GM12874 (cell line): Measurements from ENCODE around the gene PLCB4.

Experiments
- TF ChIP-seq, protein P1 (sequence below): IDR thresholded peaks from 2 replicates; pipeline ENCODE4 v1.5.1; 2011; ENCODE audit warnings: low read depth, mild to moderate bottlenecking, control low read depth, low read length, moderate library complexity; ENCODE audit not compliant: insufficient read depth

The PLCB4 gene

DNA sequence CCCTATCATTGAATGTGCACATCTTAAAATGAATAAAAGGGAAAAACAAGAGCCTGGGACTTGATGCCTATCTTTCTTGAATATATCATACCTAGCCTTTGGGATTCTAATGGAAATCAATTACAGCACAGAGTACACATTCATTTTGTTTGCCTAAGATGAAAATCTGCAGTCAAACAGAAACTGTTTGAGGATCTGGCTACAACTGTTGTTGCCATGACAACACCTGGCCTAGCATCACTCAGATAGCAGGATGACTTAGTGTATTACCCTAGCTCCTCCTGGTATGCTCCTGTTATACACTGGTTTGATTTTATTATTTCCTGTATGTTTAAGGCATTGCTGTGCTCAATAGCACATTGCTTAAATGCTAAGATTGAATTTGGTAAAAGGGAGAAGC lies 374.0 kb downstream of the PLCB4 start:
- TF ChIP-seq, protein P1, sequence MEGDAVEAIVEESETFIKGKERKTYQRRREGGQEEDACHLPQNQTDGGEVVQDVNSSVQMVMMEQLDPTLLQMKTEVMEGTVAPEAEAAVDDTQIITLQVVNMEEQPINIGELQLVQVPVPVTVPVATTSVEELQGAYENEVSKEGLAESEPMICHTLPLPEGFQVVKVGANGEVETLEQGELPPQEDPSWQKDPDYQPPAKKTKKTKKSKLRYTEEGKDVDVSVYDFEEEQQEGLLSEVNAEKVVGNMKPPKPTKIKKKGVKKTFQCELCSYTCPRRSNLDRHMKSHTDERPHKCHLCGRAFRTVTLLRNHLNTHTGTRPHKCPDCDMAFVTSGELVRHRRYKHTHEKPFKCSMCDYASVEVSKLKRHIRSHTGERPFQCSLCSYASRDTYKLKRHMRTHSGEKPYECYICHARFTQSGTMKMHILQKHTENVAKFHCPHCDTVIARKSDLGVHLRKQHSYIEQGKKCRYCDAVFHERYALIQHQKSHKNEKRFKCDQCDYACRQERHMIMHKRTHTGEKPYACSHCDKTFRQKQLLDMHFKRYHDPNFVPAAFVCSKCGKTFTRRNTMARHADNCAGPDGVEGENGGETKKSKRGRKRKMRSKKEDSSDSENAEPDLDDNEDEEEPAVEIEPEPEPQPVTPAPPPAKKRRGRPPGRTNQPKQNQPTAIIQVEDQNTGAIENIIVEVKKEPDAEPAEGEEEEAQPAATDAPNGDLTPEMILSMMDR = no peak

DNA sequence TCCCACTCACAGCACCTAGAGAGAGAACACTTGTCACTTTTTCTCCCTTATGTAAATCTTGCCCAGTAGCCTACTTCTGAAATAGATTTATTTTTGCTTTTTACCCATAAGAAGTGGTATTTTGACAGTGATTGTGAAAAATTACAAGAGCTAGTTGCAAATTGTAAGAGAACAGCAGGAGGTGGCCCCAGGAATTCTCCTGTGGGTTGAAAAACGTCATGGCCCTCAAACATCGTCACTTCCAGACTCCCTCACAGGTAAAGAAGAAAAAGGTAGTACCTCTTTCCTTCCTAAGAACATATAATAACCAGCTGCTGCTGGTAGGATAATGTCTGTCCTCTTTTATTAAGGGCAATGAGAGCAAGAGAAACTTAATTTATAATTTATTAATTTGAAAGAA lies 376.0 kb downstream of the PLCB4 start:
- TF ChIP-seq, protein P1 = no peak

DNA sequence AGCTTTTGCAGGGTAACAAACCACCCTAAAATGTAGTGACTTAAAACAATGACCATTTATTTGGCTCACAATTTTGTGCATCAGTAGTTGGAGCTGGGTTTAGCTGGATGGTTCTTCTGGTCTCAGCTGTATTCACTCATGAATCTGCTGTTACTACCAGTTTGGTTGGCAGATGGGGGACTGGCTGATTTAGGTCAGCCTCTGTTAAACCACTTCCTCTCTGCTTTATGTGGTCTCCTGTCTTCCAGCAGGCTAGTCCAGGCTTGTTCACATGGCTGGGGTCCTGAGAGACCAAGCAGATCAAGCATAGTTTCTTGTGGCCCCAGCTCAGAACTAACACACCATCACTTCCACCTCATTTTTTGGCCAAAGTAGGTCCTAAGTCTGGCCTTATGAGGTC lies 378.3 kb downstream of the PLCB4 start:
- TF ChIP-seq, protein P1 = no peak

DNA sequence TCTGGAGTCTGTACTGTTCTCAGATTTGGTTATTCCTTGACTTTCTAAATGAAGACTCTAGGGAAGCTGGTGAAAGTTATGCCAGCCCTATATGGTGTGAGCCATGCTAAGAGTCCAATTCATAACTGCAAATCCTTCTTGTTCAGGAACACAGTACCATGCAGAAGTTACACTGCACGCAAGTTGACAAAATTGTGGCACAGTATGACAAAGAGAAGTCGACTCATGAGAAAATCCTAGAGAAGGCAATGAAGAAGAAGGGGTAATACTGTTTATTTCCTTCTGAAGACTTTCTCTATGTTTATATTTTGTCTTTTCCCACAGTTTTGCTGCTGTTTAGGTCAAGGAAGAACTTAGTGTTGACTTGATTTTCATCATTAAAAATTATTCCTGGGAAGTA lies 384.3 kb downstream of the PLCB4 start:
- TF ChIP-seq, protein P1 = no peak

DNA sequence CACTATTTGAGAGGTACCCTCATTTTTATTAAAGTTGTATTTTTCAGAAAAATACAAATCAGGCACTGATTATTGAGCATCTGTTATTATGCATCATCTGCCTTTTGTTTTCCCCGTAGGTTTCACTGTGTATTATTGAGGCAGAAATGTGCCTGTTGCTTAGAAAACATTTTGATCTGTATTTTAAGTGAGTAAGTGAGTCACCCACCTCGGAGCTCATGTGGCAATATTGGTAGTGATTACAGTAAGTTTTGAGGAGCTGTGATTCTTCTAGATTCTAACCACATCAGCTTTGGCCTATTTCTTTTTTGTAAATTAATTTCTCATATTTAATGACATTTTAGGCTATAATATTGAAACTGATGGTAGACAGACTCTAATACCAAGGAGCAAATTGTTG lies 385.9 kb downstream of the PLCB4 start:
- TF ChIP-seq, protein P1 = no peak

DNA sequence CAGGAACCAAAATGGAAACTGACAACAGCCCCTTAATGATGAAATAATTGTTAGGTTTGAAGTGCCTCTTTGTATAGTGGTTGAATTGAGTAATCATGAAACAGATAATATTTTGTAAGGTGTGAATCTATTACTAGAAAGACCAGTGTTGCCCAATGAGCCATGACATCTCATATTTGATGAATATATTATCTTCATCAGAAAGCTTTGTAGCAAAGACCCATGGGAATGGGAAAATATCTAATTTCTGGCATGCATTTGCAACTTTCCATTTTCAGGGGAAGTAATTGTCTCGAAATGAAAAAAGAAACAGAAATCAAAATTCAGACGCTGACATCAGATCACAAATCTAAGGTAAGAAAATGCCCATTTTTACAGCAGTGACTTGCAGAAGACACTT lies 388.2 kb downstream of the PLCB4 start:
- TF ChIP-seq, protein P1 = no peak

DNA sequence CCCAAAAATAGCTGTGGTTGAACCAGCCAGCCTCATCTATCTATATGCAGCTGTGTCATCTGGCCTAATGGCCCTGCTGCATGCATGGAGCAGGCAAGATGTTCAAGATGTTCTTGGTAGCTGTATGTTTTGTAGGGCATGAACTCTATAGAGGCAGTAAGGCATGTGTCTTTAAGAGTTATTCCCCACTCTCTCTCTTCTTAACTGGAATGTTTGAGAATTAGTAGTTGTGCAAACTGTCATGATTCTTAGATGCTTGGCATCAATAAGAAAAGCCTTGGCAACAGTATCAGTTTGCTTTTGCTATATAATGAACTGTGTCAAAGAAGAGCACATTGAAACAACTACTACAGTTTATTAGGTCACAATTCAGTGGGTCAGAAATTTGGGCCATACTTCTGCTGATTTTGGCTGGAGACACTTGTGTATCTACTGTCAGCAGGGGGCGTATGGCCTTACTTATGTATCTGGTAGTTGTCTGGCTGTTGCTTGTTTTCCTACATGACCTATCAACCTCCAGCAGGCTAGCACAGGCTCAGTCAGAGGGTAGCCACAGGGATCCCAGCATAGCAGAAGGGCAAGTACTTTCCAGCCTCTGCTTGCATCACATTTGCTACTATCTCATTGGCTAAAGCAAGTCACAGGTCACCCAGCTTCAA lies 389.4 kb downstream of the PLCB4 start:
- TF ChIP-seq, protein P1 = peak; percentile 44; the same call in 1 of the 2 replicates
